ENCODE results near the gene GOLGB1. TPM values are rescaled to one million over a fixed set of nuclear protein-coding genes. Genes with fewer than 3 reads are reported as not detected.

Gene GOLGB1
- polyA plus RNA-seq, 1 experiment, result 35.7 TPM

DNA sequence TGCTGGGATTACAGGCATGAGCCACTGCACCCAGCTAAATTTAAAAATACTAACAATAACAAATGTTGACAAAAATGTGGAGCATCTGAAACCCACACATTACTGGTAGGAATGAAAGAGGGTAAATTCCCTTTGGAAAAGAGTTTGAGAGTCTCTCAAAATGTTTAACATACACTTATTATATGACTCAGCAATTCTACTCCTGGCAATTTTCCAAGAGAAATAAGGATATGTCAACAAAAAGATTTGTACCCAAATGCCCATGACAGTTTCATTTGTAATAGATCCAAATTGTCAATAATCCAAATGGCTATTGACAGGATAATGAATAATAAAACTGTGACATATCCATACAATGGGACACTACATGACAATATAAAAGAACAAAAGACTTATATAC is 97.9 kb downstream of the GOLGB1 start:
- CTCF ChIA-PET, result no interaction called here
- POLR2A ChIA-PET, result no interaction called here
- Histone ChIP-seq H3K27me3 (ENCODE audit: control insufficient read depth, insufficient read depth, low read length) (no peaks in the 10 kb centered on the region), H3K27ac (ENCODE audit: low read depth, low read length) (no peak overlapping the region), H3K4me3 (ENCODE audit: low read depth, low read length) (no peak overlapping the region), H3K9me3 (ENCODE audit: control insufficient read depth, insufficient read depth, low read length) (no peaks in the 10 kb centered on the region)
- DNase-seq (ENCODE audit: low read depth, low spot score), result no peak
- TF ChIP-seq CTCF (IDR thresholded peaks at IDR 0.05; ENCODE audit: low read depth, low read length), result no peak

DNA sequence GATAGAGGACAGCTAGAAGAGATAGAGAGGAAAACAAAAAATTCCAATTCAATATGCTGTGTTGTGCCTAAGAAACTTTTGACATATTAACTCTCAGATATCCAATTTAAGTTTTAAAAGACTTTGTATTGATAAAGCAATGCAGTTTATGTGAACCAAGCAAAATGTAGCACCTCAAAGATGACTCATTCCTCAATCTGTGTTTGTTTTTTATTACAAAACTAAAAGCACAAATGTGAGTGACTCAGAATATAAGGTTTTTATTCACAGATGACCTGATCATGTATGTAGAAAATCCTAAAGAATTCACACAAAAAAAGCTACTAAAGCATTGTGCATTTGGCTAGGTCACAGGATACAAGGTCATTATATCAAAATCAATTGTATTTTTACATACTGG is 99.9 kb downstream of the GOLGB1 start:
- H3K27ac ChIP-seq (ENCODE audit: low read depth, low read length), result no peak overlapping the region
- no peak overlapping the region for H3K4me3 ChIP-seq (ENCODE audit: low read depth, low read length)
- ChIA-PET CTCF (no interaction called here), POLR2A (no interaction called here)
- TF ChIP-seq CTCF (IDR thresholded peaks at IDR 0.05; ENCODE audit: low read depth, low read length), result no peak
- no peaks in the 10 kb centered on the region for H3K9me3 ChIP-seq (ENCODE audit: control insufficient read depth, insufficient read depth, low read length)
- DNase-seq (ENCODE audit: low read depth, low spot score), result no peak
- no peaks in the 10 kb centered on the region for H3K27me3 ChIP-seq (ENCODE audit: control insufficient read depth, insufficient read depth, low read length)

GRCh38 chr3:121648219-121648958 is 101.2 kb downstream of the GOLGB1 start:
- Histone ChIP-seq H3K4me3 (ENCODE audit: low read depth, low read length) (no peak overlapping the region), H3K27ac (ENCODE audit: low read depth, low read length) (no peak overlapping the region), H3K9me3 (ENCODE audit: control insufficient read depth, insufficient read depth, low read length) (no peaks in the 10 kb centered on the region), H3K27me3 (ENCODE audit: control insufficient read depth, insufficient read depth, low read length) (no peaks in the 10 kb centered on the region)
- POLR2A ChIA-PET, result no interaction called here
- no peak for TF ChIP-seq CTCF (IDR thresholded peaks at IDR 0.05; ENCODE audit: low read depth, low read length)
- CTCF ChIA-PET, result no interaction called here
- no peak for DNase-seq (ENCODE audit: low read depth, low spot score)

GRCh38 chr3:121645054-121645453 is 104.5 kb downstream of the GOLGB1 start:
- POLR2A ChIA-PET, result no interaction called here
- DNase-seq (ENCODE audit: low read depth, low spot score), result no peak
- H3K27ac ChIP-seq (ENCODE audit: low read depth, low read length), result no peak overlapping the region
- TF ChIP-seq CTCF (IDR thresholded peaks at IDR 0.05; ENCODE audit: low read depth, low read length), result no peak
- no peaks in the 10 kb centered on the region for H3K9me3 ChIP-seq (ENCODE audit: control insufficient read depth, insufficient read depth, low read length)
- no peaks in the 10 kb centered on the region for H3K27me3 ChIP-seq (ENCODE audit: control insufficient read depth, insufficient read depth, low read length)
- no peak overlapping the region for H3K4me3 ChIP-seq (ENCODE audit: low read depth, low read length)
- CTCF ChIA-PET, result no interaction called here

DNA sequence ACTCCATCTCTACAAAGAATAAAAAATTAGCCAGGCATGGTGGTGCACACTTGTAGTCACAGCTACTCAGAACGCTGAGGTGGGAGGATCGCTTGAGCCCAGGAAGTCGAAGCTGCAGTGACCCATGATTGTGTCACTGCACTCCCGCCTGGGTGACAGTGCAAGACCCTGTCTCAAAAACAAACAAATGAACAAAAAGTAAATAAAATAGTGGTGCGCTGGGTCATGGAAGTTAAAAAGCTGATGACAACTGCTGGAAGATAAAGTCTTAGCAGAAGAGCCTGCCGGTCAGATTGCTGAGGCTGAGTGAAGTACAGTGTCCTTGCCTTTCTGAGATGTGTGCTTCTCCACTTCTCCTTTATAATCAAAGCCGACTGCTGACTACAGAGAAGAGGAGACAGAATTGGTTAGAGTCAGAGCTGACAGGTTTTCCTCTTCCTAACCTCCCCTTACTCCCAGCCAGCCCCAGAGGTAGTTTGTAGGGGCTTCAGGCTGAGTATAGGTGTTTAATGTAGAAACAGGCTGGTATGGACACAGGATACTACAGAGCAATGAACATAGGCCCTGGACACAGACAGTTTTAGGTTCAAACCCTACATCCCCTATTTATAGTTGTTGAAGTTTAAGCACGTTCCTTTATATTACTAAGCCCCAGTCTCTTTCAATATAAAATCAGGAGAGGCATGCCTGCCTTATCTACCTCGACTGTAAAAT is 106.8 kb downstream of the GOLGB1 start:
- no peak for TF ChIP-seq CTCF (IDR thresholded peaks at IDR 0.05; ENCODE audit: low read depth, low read length)
- Histone ChIP-seq H3K27me3 (ENCODE audit: control insufficient read depth, insufficient read depth, low read length) (no peaks in the 10 kb centered on the region), H3K9me3 (ENCODE audit: control insufficient read depth, insufficient read depth, low read length) (no peaks in the 10 kb centered on the region), H3K27ac (ENCODE audit: low read depth, low read length) (no peak overlapping the region), H3K4me3 (ENCODE audit: low read depth, low read length) (no peak overlapping the region)
- POLR2A ChIA-PET, result no interaction called here
- DNase-seq (ENCODE audit: low read depth, low spot score), result no peak
- CTCF ChIA-PET, result no interaction called here
